Osteoblast (primary cell): ENCODE measurements around the gene TMEM43. TPM values are rescaled to one million over a fixed set of nuclear protein-coding genes. Genes with fewer than 3 reads are reported as not detected.

ENCODE experiments used
- DNase-seq: peaks from one replicate; pipeline ENCODE4 v3.0.0; 2011; ENCODE audit warnings: low spot score, mixed read lengths; ENCODE audit not compliant: insufficient read length; ENCODE audit errors: missing footprints
- H2AFZ ChIP-seq: 2 replicates; pipeline ENCODE4 v1.6.0; 2011; ENCODE audit warnings: mild to moderate bottlenecking, low read length
- H3K27ac ChIP-seq: 2 replicates; pipeline ENCODE4 v1.5.1; 2011; ENCODE audit warnings: mild to moderate bottlenecking, low read depth, low read length, moderate library complexity
- H3K27me3 ChIP-seq: 2 replicates; pipeline ENCODE4 v1.6.0; 2012; ENCODE audit warnings: mild to moderate bottlenecking, control low read depth, inconsistent platforms, low read length, moderate library complexity; ENCODE audit not compliant: insufficient read depth
- H3K36me3 ChIP-seq: 2 replicates; pipeline ENCODE4 v1.5.1; 2011; ENCODE audit warnings: mild to moderate bottlenecking, low read length, control low read depth, moderate library complexity; ENCODE audit not compliant: insufficient read depth
- H3K4me1 ChIP-seq: 2 replicates; pipeline ENCODE4 v1.5.1; 2011; ENCODE audit warnings: mild to moderate bottlenecking, low read length, control low read depth, moderate library complexity; ENCODE audit not compliant: insufficient read depth
- H3K4me2 ChIP-seq: 2 replicates; pipeline ENCODE4 v1.6.0; 2011; ENCODE audit warnings: mild to moderate bottlenecking, low read length; ENCODE audit not compliant: insufficient read depth
- H3K4me3 ChIP-seq: fragments of 200-600 bp; sonication (generic); 3 replicates; pipeline ENCODE4 v1.5.1; 2012; ENCODE audit warnings: mild to moderate bottlenecking, low read length, inconsistent platforms; ENCODE audit not compliant: insufficient read depth
- H3K79me2 ChIP-seq: 2 replicates; pipeline ENCODE4 v1.6.0; 2012; ENCODE audit warnings: mild to moderate bottlenecking, low read length, control low read depth, inconsistent platforms; ENCODE audit not compliant: insufficient read depth
- H3K9me3 ChIP-seq: 2 replicates; pipeline ENCODE4 v1.5.1; 2011; ENCODE audit warnings: low read depth, low read length, control low read depth
- H4K20me1 ChIP-seq: 2 replicates; pipeline ENCODE4 v1.6.0; 2012; ENCODE audit warnings: mild to moderate bottlenecking, low read length, control low read depth; ENCODE audit not compliant: insufficient read depth
- CTCF ChIP-seq: IDR thresholded peaks from 2 replicates; pipeline ENCODE4 v1.5.1; 2011; ENCODE audit warnings: mild to moderate bottlenecking, low read depth, low read length, moderate library complexity; ENCODE audit errors: extremely low read depth
- total RNA-seq: library from RNA; depleted of rRNA; stranded (reverse); fragments of >200 nt; gene quantifications from 2 replicates; pipeline ENCODE4 v1.2.3, GENCODE V29; 2012

TMEM43 gene
- total RNA-seq, 1 donor = 138 TPM

- TF ChIP-seq CTCF = no peak
- Histone ChIP-seq H2AFZ (no peak overlapping the region), H3K36me3 (peaks cover 91% of the 10 kb centered on the region), H4K20me1 (peaks cover 24% of the 10 kb centered on the region), H3K4me2 (no peak overlapping the region), H3K27me3 (no peaks in the 10 kb centered on the region), H3K4me3 (no peak overlapping the region), H3K9me3 (no peaks in the 10 kb centered on the region), H3K4me1 (peaks cover 4% of the 10 kb centered on the region), H3K79me2 (peaks cover 21% of the 10 kb centered on the region), H3K27ac (no peak overlapping the region)
- no peak for DNase-seq
Measured at GRCh38 chr3:14133188-14133800, 8.4 kb downstream of the TMEM43 start.

GRCh38 chr3:14133876-14134275 lies 9.0 kb downstream of the TMEM43 start:
- no peak for TF ChIP-seq CTCF
- peaks cover 18% of the 10 kb centered on the region for H4K20me1 ChIP-seq
- no peaks in the 10 kb centered on the region for H3K9me3 ChIP-seq
- no peak for DNase-seq
- H3K4me3 ChIP-seq = no peak overlapping the region
- peaks cover 4% of the 10 kb centered on the region for H3K4me1 ChIP-seq
- H2AFZ ChIP-seq = no peak overlapping the region
- H3K27ac ChIP-seq = no peak overlapping the region
- no peaks in the 10 kb centered on the region for H3K27me3 ChIP-seq
- H3K36me3 ChIP-seq = peaks cover 91% of the 10 kb centered on the region
- peaks cover 16% of the 10 kb centered on the region for H3K79me2 ChIP-seq
- H3K4me2 ChIP-seq = no peak overlapping the region

GRCh38 chr3:14134291-14134690 lies 9.4 kb downstream of the TMEM43 start:
- no peaks in the 10 kb centered on the region for H3K9me3 ChIP-seq
- no peak for TF ChIP-seq CTCF
- H4K20me1 ChIP-seq = peaks cover 15% of the 10 kb centered on the region
- H3K4me2 ChIP-seq = no peak overlapping the region
- no peak for DNase-seq
- peaks cover 13% of the 10 kb centered on the region for H3K79me2 ChIP-seq
- H3K27ac ChIP-seq = no peak overlapping the region
- peaks cover 91% of the 10 kb centered on the region for H3K36me3 ChIP-seq
- H3K27me3 ChIP-seq = no peaks in the 10 kb centered on the region
- H3K4me3 ChIP-seq = no peak overlapping the region
- H2AFZ ChIP-seq = no peak overlapping the region
- peaks cover 4% of the 10 kb centered on the region for H3K4me1 ChIP-seq

GRCh38 chr3:14135581-14135980 lies 10.7 kb downstream of the TMEM43 start:
- H2AFZ ChIP-seq = no peak overlapping the region
- H3K4me1 ChIP-seq = peaks cover 5% of the 10 kb centered on the region
- TF ChIP-seq CTCF = no peak
- H3K27ac ChIP-seq = no peak overlapping the region
- H3K4me2 ChIP-seq = no peak overlapping the region
- peaks cover 84% of the 10 kb centered on the region for H3K36me3 ChIP-seq
- no peak overlapping the region for H3K4me3 ChIP-seq
- H4K20me1 ChIP-seq = peaks cover 7% of the 10 kb centered on the region
- H3K27me3 ChIP-seq = no peaks in the 10 kb centered on the region
- no peak for DNase-seq
- no peaks in the 10 kb centered on the region for H3K9me3 ChIP-seq
- peaks cover 4% of the 10 kb centered on the region for H3K79me2 ChIP-seq
